HG03139 (cell line): ENCODE results near the gene NDST1.

Source experiments
- ATAC-seq: cut with Tn5 transposase; IDR thresholded peaks from one replicate; pipeline ENCODE4 v1.9.1; 2021; ENCODE audit not compliant: unreplicated experiment

Gene NDST1

DNA sequence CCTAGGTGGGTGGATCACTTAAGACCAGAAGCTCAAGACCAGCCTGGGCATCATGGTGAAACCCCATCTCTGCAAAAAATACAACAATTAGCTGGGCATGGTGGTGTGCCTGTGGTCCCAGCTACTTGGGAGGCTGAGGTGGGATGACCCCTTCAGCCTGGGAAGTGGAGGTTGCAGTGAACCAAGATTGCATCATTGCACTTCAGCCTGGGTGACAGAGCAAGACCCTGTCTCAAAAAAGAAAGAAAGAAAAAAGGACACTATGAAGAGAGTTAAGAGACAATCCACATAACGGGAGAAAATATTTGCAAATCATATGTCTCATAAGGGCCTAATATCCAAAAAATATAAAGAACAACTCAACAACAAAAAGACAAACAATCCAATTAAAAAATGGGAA, 57.9 kb downstream of the NDST1 start:
- no peak for ATAC-seq

DNA sequence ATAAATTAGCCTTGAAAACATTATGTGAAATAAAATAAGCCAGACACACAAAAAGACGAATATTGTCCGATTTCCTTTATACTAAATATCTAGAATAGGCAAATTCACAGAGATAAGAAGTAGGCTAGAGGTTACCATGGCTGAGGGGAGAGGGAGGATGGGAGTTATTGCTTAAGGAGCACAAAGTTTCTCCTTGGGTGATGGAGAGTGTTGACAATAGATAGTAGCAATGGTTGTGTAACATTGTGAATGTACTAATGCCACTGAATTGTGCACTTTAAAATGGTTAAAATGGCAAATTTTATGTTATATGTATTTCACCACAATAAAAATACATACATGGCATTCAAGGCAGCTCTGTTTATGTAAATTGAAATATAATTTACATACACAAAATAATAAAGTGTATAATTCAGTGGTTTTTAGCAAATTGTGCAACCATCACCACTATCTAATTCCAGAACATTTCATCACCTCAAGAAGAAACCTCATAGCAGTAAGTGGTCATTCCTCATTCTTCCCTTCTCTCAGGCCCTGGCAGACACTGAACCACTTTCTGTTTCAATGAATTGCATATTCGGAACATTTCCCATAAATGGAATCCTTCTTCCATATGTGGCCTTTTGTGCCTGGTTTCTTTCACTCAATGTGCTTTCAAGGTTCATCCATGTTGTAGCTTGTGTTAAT, 59.2 kb downstream of the NDST1 start:
- ATAC-seq: no peak

DNA sequence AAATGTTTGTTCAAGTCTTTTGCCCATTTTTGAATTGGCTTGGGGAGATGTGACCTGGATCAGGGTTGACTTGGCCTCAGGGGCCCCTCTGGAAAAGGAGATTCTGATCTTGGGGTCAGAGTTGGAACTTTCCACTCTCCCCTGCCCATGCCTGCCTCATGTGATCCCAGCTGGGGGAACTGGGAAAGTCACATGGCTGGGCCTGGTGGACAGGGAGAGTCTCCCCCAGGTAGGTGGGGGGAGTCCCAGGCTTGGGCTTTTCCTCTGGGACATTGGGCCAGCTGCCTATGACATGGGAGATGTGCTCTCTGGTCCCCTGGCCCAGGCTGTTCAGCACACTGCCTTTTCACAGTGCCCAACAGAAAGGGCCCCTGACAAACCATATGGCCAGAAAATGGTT, 60.7 kb downstream of the NDST1 start:
- no peak for ATAC-seq

DNA sequence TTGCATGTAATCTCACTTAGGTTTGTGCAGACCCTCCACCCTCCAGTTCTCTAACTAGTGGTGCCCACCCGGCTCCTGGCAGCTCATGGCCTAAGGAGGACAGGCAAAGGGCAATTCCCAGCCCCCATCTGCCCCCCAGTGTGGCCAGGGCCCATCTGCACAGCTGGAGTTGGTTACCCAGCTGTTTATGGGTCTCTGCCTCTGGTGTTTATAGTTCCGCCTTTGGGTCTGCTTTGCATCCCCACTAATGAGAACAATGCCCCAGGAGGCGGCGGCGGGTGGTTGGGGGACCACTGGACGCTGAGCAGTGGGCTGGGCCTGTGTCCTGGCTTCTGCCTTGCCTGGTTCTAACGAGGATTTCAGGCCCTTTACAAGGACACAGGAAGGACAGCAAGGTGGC, 62.4 kb downstream of the NDST1 start:
- no peak for ATAC-seq

DNA sequence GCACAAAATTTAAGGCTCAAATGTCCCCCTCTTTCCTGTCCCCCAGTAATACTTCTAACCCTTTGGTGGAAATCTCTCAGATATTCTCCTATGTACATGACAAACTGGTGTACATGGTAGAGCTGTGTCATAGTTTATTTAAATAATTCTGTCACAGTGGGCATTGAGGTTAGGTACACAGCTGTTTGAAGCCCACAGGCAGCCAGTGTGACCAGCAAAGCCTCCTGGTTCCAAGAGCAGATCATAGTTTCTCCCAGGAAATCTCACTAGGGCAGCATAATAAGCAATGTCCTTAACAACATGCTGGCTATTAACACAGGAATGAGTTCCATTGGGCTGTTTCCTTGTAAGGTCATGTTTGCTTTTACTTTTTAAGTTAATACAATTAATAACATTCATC, 63.9 kb downstream of the NDST1 start:
- no peak for ATAC-seq

DNA sequence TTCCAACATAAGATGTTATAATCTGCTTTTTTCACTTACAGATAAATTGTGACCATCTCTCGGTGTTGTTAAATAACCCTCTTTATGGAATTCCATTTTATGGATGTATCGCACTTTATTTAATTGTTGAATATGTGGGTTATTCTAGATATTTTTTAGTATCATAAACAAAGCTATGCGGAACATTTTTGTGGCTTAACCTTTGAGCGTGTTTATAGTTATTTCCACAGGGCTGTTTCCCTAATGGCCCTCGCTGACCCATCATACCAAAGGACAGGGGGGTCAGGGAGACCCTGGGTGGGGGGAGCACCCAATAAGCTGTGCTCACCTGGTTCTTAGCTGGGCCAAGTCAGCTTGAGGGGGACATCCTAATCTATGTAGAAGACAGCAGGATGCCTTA, 65.3 kb downstream of the NDST1 start:
- no peak for ATAC-seq

DNA sequence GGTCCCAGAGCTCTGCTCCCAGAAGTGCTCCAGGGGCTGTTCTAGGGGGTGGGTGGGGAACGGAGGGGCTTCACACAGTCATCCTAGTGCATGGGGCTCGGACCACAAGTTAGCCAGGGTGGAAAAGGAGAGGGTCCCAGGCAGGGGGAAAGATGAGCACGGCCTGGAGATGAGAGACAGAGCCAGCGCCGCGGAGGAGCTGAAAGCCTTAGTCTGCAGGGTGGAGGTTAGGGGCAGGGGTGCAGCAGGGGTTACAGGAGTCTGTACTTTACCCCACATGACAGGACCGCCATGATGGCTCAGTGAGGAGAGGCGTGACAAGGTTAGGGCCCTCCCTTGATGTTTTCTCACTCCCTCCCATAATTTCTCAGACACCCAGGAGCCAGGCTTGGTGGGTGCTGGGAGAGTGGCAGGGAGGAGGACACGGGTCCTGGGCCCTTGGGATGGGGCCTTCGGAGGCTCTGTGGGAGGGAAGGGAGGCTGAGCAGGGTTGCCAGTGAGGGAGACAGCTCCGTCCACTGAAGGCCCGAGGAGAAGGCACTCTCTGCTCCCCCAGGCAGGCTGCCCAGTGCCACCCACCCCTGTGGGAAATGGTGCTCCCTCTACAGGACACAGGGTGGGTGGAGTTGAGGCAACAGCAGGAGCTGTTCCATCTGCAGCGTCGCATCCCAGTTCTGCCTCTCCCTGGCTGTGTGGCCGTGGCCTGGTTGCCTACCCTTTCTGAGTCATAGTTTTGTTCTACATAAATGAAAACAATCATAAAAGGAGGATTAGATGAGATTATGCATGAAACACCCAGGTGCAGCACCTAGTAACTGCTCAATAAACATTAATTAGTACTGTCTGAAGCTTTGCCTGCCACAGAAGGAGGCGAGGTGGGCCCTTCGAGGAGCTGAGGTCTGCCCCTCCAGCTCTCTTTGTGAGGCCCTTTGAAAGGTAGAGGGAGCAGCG, 66.2 kb downstream of the NDST1 start:
- ATAC-seq: no peak

DNA sequence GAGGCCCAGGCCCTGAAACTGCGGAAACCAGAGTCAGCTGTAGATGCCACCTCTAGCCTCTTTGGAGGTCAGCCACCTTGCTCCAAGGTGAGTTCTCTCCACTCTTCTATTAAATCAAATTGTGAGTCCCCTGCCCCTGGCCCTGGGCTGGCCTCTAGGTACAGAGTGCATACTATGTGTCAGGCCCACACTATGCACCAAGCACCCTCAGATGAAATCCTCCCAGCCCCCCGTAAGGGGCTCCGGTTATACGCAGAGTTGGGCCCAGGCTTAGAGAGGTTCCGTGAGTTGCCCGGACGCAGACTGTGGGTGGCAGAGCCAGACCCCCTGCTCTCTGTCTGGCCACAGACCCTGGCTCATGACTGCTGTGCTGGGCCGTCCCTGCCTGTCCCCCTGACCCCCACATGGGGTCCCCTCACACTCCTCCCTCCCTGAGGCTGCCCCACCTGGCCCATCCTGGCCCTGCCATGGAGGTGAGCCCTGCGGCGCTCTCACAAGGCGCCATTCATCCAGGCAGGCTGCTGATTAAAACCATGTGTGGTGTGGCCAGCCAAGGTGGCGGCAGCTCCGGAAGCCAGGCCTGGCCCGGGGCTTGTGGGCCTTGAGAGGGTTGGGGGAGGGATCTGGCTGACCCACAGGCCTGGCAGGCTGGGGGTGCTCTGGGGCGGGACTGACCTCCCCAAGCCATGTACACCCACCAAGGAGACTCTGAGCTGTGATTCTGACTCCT, 67.1 kb downstream of the NDST1 start:
- no peak for ATAC-seq

DNA sequence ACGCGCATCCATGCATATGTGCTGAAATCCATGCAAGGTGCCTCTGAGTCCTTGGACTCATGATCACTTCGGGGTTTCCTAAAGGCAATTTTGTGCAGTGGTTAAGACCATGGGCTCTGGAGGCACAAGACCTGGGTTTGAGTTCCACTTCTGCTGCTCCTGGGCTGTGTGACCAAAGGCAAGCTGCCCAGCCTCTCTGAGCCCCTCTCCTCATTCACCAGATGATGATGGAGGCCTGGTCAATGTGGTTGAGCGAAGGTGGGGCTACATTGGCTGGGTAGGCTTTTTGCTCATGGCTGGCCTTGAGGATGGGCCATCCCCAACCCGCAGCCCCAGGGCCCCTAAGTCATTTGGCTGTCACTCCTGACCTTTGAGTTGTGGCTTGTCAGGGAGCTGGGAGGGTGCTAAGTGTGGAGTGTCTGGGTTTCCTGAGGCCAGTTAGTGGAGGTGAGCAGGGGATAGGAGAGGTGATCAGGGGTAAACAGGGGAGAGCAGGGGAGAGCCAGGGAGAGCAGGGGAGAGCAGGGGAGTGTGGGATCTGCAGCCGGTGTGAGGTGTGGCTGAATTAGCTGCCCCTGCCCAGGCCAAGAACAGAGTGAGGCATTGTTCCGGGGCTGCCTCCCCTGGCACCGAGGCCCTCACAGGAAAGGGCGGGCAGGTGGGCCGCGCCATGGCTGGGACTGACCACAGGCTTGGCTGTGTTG, 68.0 kb downstream of the NDST1 start:
- ATAC-seq: no peak

DNA sequence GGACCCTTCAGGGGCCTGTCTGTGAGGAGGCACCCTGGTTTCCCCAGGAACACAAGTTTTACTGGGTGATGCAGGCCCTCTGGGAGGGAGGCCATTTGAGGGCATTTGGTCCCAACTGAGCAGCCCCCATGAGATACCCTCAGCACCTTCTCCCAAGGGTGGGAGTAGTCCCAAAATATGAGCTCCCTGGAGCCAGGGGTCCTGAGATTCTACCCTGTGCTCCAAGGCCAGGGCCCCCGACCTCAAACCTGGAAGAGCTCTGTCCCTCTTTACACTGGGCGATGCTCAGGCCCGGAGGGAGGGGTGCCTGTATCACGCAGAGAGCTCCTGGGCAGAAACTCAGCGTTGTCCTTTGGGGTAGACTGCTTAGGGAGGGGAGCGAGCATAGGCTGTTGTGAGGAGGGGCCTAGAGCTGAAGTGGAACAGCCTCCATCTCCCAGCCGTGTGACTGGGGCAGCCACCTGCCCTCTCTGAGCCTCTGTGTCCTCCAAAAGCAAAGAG, 68.6 kb downstream of the NDST1 start:
- no peak for ATAC-seq

DNA sequence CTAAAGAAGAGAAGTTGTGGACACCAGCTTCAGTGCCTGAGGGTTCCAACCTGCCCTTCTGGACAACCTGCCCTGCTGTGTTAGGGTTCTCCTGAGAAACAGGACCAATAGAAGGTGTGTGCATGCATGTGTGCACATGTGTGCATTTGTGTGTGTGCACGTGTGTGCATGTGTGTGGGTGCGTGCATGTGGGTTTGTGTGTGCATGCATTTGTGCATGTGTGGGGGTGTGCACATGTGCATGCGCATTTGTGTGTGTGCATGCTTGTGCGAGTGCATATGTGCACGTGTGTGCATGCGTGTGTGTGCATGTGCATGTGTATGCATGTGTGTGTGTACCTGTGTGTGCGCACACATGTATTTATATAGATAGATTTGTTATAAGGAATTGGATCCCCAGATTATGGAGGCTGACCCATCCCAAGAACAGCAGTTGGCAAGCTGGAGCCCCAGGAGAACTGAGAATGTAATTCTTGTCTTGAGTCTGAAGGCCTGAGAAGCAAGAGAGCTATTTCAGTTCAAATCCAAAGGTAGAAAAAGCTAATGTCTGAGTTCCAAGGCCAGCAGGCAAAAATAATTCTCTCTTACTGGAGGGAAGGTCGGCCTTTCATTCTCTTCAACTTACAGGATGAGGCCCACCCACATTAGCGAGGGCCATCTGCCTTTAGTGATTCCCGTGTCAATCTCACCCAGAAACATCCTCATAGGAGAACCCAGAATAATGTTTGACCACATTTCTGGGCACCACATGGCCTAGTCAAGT, 69.6 kb downstream of the NDST1 start:
- no peak for ATAC-seq

DNA sequence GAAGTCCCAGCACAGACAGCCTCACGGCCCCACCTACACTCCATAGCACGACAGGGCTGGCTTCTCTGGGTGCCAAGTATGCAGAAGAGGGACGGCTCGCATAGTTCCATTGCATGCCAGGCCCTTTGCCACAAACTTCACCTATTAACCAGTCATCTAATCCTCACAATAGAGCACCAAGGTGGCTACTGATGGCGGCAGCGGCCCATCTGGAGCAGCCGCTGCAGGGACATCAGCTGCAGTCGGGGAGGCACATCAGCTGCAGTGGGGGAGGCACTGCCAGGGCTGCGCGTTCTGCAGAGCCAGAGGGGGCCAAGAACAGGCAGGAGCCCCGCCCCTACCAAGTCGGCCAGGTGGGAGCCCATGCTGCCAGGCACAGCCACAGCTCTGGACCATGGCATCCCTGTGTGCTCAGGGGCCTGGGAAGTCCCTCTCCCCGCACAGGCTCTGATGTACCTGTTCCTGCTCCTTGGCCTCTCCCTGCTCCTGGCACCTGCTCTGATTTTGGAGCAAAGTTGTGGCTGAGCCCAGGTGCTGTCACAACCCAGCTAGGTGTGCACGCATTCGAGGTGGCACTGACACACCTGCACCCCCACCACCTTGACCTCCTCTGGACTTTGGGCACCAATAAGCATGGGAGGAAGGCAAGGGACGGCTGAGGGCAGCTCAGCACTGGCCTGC, 71.0 kb downstream of the NDST1 start:
- no peak for ATAC-seq

DNA sequence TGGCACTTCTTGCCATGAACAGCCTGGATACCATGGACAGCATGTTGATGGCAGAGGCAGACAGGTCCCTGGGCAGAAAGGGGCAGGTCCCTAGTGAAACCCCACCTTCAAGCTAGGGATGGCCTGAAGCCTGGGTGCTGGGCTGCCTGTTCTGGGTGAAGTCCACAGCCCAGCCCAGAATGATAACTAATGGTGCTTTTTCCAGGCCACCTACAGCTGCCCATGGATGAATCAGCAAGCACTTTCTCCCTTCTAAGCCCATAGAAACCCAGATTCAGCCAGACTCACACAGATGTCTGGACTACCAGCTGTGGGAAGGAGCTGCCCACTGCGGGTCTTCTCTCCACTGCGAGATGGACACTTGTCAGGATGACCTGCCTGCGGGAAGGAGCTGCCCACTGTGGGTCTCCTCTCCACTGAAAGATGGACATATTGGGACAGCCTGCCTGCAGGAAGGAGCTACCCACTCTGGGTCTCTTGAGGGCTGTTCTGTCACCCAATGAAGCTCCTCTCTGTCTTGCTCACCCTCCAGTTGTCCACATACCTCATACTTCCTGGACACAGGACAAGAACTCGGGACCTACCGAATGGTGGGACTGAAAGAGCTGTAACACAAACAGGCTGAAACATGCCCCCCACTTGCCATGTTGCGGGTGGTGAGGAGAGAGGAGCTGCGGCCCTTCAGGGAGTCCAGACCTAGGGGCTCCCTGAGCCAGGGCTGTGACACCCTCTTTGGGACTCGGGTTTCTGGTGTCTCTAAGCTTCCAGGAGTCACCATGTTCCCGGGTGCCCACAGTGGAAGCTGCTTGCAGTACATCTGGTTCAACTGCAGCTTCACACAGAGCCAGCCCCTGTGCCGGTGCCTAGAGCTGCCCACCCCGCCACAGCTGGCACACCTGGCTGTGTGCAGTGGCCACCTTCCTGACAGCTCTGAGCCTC, 71.8 kb downstream of the NDST1 start:
- no peak for ATAC-seq

DNA sequence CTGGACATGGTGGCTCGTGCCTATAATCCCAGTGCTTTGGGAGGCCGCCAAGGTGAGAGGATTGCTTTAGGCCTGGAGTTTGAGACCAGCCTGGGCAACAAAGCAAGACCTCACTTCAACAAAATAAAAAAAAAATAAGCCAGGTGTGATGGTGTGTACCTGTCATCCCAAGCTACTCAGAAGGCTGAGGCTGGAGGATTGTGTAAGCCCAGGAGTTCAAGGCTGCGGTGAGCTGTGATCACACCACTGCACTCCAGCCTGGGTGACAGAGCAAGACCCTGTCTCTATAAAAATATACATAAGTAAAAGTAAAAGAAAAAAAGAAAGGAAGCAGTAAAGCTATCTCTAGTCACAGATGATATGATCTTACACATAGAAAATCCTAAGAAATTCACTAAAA, 73.0 kb downstream of the NDST1 start:
- ATAC-seq: no peak

DNA sequence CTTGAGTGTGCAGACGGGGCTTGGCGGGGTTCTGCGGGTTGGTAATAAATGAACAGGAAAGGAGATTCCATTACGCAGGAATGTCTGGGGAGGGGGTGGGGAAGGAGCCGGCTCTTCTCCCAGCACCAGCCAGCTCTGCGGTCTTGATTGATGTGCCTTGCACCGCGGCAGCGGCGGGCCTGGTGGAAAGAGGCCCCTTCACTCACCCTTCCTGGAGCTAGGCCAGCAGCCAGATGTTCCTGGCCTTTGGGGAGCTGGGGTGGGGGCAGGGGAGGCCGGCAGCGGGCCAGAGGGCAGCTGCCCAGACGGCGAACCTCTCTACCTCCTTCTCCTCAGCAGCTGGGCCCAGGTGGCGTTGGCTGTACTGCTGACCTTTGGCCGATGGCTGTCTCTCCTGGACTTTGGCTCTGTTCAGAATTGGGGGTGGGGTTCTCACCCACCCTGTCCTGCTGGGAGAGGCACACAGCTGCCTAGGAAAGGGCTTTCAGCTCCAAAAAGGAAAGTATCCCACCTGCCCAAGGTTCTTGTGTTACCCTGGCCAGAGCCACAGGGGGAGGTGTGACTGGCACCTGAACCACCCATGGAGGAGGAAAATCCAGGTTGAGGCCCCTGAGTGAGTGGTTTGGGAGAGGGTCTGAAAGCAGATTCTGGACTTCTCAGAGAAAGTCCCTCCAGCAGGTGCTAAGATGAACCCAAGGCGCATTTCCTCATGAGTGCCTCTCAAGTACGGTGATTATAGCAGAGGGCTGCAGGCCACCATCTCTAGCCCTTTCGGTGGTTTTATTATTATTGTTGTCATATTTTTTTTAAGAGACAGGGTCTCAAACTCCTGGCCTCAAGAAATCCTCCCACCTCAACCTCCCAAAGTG, 74.5 kb downstream of the NDST1 start:
- ATAC-seq: no peak

DNA sequence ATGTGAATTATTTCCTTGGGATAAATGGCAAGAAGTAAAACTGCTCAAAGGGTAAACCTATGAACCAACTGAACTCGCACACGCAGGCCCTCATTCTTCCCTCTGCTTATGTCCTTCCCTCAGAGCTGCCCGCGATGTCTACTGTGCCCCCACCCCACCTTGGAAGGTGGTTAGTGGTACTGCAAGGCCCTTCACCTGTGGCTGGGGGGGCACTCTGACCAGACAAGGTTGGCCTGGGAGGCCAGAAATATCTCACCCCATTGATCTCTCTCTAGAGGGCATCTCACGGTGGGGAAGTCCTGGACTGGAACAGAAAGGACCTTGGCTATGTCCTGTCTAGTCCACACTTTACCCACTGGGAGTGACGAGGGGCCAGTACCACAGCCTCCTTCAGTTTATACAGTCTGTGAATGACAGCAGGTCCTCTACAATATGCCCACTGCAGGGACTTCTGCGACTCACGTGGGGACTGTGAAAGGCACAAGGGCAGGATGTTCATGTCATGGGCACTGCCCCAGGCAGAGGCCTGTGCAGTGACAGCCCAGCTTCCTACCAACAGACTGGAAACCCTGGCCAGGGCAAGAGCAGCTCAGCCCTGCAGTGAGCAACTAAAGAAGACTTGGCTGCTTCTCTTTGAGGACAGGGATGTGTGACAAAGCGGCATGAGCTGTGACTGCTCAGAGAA, 75.8 kb downstream of the NDST1 start:
- no peak for ATAC-seq
